ENCODE measurements around the gene AKAP8. TPM values are rescaled to one million over a fixed set of nuclear protein-coding genes. Genes with fewer than 3 reads are reported as not detected.

AKAP8 gene
- total and polyA plus RNA-seq, 9 donors, result 13.6 to 53.3 (median 34.2) TPM

DNA sequence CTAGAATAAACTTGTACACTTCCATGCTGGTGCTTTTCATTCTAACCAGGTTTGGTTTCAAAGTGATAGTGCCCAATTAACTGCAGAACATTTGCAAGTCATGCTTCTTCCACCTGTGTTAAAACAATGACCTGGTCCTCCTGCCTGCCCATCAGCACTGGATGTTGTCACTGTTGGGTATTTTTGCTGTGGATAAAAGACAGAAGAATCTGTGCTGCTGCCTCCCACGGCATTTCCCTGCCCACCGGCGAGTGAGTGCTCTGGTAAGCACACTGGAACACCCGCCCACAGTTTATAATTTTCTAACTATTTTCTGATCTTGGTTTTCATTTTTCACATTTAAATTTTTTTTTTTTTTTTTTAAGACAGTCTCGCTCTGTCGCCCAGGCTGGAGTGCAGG is 2.3 kb upstream of the AKAP8 start:
- no peaks in the 10 kb centered on the region for H3K27me3 ChIP-seq
- no peaks in the 10 kb centered on the region for H3K36me3 ChIP-seq
- no peak overlapping the region for H3K27ac ChIP-seq
- peaks cover 11% of the 10 kb centered on the region for H3K4me1 ChIP-seq (ENCODE audit: insufficient read depth)
- WGBS, 3 donors, result 74 to 80% (median 78%) methylated on average over 6 of the region's 6 CpGs
- no peaks in the 10 kb centered on the region for H3K9me3 ChIP-seq
- no peak for DNase-seq
- H3K4me3 ChIP-seq, result no peak overlapping the region
- TF ChIP-seq POLR2A (IDR thresholded peaks at IDR 0.05), result no peak
- TF ChIP-seq, protein P1, sequence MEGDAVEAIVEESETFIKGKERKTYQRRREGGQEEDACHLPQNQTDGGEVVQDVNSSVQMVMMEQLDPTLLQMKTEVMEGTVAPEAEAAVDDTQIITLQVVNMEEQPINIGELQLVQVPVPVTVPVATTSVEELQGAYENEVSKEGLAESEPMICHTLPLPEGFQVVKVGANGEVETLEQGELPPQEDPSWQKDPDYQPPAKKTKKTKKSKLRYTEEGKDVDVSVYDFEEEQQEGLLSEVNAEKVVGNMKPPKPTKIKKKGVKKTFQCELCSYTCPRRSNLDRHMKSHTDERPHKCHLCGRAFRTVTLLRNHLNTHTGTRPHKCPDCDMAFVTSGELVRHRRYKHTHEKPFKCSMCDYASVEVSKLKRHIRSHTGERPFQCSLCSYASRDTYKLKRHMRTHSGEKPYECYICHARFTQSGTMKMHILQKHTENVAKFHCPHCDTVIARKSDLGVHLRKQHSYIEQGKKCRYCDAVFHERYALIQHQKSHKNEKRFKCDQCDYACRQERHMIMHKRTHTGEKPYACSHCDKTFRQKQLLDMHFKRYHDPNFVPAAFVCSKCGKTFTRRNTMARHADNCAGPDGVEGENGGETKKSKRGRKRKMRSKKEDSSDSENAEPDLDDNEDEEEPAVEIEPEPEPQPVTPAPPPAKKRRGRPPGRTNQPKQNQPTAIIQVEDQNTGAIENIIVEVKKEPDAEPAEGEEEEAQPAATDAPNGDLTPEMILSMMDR (IDR thresholded peaks at IDR 0.05), result no peak
- TF ChIP-seq EP300 (IDR thresholded peaks at IDR 0.05), result no peak
- intact Hi-C loops (cut with DNase I), result no loop called here

DNA sequence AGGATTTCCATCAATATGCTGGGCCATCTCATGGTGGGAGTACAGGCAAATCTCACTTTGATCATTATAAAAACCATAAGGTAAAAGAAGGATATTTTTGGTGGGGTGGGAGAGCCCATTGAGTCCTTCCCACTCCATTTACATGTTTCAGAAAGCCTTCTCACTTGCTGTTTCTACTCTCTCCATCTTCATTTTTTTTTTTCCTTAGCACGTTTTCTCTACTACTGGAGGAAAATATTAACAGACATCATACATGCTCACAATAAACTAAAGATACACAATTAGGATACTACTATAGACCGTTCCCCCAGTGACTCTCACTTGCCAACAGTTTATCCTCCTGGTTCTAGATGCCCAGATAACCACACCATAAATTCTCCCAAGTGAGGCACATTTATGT is 1.8 kb upstream of the AKAP8 start:
- Histone ChIP-seq H3K36me3 (no peaks in the 10 kb centered on the region), H3K9me3 (no peaks in the 10 kb centered on the region), H3K27me3 (no peaks in the 10 kb centered on the region), H3K4me1 (ENCODE audit: insufficient read depth) (peaks cover 14% of the 10 kb centered on the region), H3K27ac (no peak overlapping the region), H3K4me3 (no peak overlapping the region)
- intact Hi-C loops (cut with DNase I), result no loop called here
- no peak for DNase-seq
- WGBS, 3 donors, result 69 to 73% (median 73%) methylated on average over 2 of the region's 2 CpGs
- TF ChIP-seq, protein P1 (IDR thresholded peaks at IDR 0.05), result no peak

DNA sequence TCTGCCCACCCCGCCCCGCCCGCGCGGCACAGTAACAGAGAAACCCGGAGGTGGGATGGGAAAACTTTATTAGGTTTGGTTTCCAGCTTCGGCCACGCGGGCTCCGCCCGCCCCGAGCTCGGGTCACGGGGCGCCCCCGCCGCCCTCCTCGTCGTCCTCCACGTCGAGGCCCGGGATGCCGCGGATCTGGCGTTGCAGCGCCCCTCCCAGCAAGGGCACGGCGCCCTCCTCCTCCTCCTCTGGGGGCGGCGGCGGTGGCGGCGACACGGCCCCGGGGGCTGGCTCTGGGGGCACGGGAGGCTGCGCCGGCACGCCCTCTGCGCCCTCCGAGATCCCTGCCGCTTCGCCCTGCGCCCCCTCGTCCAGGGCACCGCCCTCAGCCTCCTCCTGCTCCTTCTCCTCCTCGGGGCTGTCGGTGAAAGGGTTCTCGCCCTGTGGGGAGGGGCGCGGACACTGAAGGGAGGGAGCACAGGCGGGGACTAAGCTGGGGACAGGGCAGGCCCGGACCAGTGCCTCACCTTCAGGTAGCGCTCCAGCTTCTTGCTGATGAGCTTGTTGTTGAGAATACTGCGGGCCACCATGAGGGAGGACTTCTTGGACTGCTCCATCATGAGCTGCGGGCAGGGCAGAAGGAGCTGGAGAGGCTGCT is 536 bp upstream of the AKAP8 start:
- Histone ChIP-seq H3K27me3 (no peaks in the 10 kb centered on the region), H3K27ac (peak overlapping the region; percentile 63 to 66), H3K4me3 (peak overlapping the region; percentile 97), H3K4me1 (ENCODE audit: insufficient read depth) (peaks cover 14% of the 10 kb centered on the region), H3K9me3 (no peaks in the 10 kb centered on the region), H3K36me3 (no peaks in the 10 kb centered on the region)
- WGBS, 3 donors, result 2 to 3% (median 2%) methylated on average over 21 to 56 of the region's 56 CpGs
- TF ChIP-seq POLR2A (IDR thresholded peaks at IDR 0.05) (no peak), EP300 (IDR thresholded peaks at IDR 0.05) (no peak)
- TF ChIP-seq, protein P1 (IDR thresholded peaks at IDR 0.05), result no peak
- DNase-seq, result peak in 1 of 5 donors; percentile 48
- intact Hi-C loops (cut with DNase I), result loop anchor here in 1 of 4 donors (1.0 to 10.0 kb wide), 3 partner anchors 48 to 175 kb away; partner anchors contain the start of gene BRD4

DNA sequence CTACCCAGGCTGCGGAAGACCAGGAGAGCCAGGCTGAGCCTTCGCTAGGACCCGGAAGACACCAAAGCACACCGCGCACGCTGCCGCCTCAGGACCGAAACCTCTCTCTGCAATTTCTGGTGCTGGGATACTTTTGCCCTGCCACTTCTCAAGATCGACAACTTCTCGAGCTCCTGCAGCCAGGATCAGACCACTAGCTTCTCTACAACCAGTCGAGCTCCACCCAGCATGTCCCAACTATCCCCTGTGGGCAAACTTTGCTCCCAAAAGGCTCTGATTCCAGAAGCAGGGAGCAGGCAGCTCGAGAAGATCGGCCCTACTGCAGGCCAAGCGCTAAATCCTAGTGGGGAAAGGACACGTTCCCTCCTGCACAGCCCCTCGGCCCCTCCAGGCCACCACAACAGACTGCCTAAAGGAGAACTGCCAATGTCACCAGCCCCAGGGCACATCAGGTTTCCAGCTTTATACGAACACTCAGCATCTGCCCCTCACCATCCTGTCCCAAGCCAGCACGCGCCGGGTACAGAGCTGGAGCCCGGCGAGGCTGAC is 979 bp downstream of the AKAP8 start:
- intact Hi-C loops (cut with DNase I), result loop anchor here in 1 of 4 donors (1.0 to 10.0 kb wide), 3 partner anchors 46 to 176 kb away; partner anchors contain the start of gene BRD4
- no peaks in the 10 kb centered on the region for H3K27me3 ChIP-seq
- no peak for TF ChIP-seq POLR2A (IDR thresholded peaks at IDR 0.05)
- TF ChIP-seq, protein P1 (IDR thresholded peaks at IDR 0.05), result no peak
- no peak for TF ChIP-seq EP300 (IDR thresholded peaks at IDR 0.05)
- H3K4me1 ChIP-seq (ENCODE audit: insufficient read depth), result peaks cover 24% of the 10 kb centered on the region
- DNase-seq, result no peak
- 0% methylated on average over 17 to 22 of the region's 22 CpGs for WGBS, 3 donors
- no peaks in the 10 kb centered on the region for H3K36me3 ChIP-seq
- peak overlapping the region; percentile 97 for H3K4me3 ChIP-seq
- no peaks in the 10 kb centered on the region for H3K9me3 ChIP-seq
- H3K27ac ChIP-seq, result peak overlapping the region in 1 of 2 donors; percentile 97

Measured in ovary (tissue), 9 donors.